Measurements from ENCODE around the gene TPSG1.
"Not testable (repeated sequence)": the region's sequence is repeated elsewhere in the genome, so short reads cannot be mapped to it uniquely, and the experiment has no call there.

The TPSG1 gene

GRCh38 chr16:1193143-1193824 lies 31.8 kb downstream of the TPSG1 start:
- DNase-seq: no peak

- no peak for DNase-seq
Observed at GRCh38 chr16:1192384-1193073, 32.5 kb downstream of the TPSG1 start.

- not testable (repeated sequence) for DNase-seq
Observed at GRCh38 chr16:1190789-1191188, 34.3 kb downstream of the TPSG1 start.

- no peak for DNase-seq
Observed at GRCh38 chr16:1189455-1189854, 35.6 kb downstream of the TPSG1 start.

- peak; percentile 17 to 35 for DNase-seq
Observed at GRCh38 chr16:1188432-1189189, 36.5 kb downstream of the TPSG1 start.

GRCh38 chr16:1185460-1186207 lies 39.4 kb downstream of the TPSG1 start:
- DNase-seq: not testable (repeated sequence)

GRCh38 chr16:1184980-1185379 lies 40.1 kb downstream of the TPSG1 start:
- no peak for DNase-seq

GRCh38 chr16:1184156-1184868 lies 40.8 kb downstream of the TPSG1 start:
- DNase-seq: no peak

GRCh38 chr16:1182950-1183907 lies 41.8 kb downstream of the TPSG1 start:
- DNase-seq: no peak

GRCh38 chr16:1182316-1182671 lies 42.8 kb downstream of the TPSG1 start:
- no peak for DNase-seq

GRCh38 chr16:1181404-1182315 lies 43.4 kb downstream of the TPSG1 start:
- no peak for DNase-seq

GRCh38 chr16:1180549-1181403 lies 44.3 kb downstream of the TPSG1 start:
- no peak for DNase-seq

- DNase-seq: no peak
Observed at GRCh38 chr16:1178295-1178910, 46.7 kb downstream of the TPSG1 start.

GRCh38 chr16:1177750-1178149 lies 47.3 kb downstream of the TPSG1 start:
- no peak for DNase-seq

- no peak for DNase-seq
Observed at GRCh38 chr16:1177053-1177452, 48.0 kb downstream of the TPSG1 start.

GRCh38 chr16:1176280-1176897 lies 48.7 kb downstream of the TPSG1 start:
- no peak for DNase-seq

- no peak for DNase-seq
Observed at GRCh38 chr16:1175566-1176279, 49.3 kb downstream of the TPSG1 start.
